Stimulated activated CD8-positive, alpha-beta memory T cell treated with anti-CD3 and anti-CD28 coated beads, Interleukin-4, amount 100 ng/mL, for 1 hour (primary cell): ENCODE measurements around the gene TTLL6.
A peak's percentile ranks its signal among the peaks of the same experiment; 100 is the strongest.
"Not testable (repeated sequence)": the region's sequence is repeated elsewhere in the genome, so short reads cannot be mapped to it uniquely, and the experiment has no call there.

Source experiments
- DNase-seq, 2 donors: peaks; one replicate each; pipeline ENCODE4 v3.0.0-alpha.2; 2020; ENCODE audit warnings: low read depth in 2 of 2, low spot score in 1 of 2

Gene TTLL6

DNA sequence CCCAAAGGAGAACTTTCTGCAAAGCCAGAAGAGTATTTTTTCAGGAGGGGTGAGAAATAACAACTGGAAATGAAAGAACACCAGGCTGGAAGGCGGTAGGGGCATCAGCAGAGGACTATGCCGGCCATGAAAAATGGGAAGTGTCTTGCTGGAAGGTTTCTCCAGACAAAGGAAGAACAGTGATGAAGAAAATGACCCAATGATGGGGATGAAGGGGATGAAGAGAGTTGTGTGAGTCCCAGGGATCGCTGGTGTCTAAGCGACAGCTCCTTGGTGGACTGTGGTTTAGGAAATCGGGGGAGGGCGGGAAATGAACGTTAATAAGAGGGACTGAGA is 623 bp downstream of the TTLL6 start:
- no peak for DNase-seq

DNA sequence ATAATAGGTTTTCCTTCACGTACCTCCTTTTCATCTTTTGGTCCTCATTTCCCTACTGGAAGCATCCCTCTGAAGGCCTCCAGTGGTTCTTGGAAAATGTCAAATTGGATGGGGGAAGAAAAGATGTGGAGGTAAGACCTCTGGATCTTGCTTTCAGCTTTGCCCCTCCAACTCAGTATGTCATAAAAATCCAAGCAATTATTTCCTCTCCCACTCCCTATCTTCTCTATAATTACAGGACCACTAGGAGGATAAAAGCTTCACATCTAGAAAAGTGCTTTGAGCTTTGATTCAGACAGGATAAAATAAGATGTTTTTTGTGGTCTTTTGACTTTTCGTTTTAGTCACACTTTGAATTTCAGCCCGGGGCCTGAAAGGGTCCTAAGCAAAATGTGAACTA is 1.7 kb downstream of the TTLL6 start:
- DNase-seq: no peak

DNA sequence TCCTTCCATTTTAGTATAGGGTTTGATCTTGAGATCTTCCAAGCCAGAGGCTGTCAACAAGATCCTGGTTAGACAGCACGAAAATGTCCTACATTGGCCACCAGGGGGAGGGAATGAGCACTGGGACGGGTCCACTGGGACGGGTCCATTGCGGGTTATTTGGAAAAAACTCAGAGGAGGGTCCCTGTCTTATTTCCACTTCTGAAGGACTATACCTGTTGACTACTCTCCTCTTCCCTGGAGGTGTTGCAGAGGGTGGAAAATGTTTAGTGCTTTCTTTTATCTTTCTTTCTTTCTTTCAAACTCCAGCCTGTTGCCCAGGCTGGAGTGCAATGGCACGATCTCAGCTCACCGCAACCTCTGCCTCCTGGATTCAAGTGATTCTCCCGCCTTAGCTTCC is 2.5 kb downstream of the TTLL6 start:
- peak; percentile 16 to 46 for DNase-seq

DNA sequence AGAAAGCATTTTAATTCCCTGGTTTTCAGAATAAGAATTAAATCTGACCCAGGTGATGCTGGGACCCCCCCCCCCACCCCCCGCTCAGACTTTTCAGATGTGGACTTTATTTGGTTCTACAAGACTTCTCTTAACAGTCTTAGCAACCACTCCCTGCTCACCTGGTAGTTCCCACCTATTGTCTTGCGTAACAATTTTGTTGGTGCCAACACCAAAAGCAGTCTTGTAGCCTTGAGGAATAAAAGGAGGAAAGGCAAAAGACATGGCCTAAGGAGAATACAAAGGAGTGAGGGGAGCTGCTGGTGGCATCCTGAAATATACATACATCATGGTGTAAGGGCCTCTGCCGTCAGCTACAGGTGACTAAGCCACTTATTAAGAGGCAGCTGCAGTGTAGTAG is 5.0 kb downstream of the TTLL6 start:
- no peak for DNase-seq

DNA sequence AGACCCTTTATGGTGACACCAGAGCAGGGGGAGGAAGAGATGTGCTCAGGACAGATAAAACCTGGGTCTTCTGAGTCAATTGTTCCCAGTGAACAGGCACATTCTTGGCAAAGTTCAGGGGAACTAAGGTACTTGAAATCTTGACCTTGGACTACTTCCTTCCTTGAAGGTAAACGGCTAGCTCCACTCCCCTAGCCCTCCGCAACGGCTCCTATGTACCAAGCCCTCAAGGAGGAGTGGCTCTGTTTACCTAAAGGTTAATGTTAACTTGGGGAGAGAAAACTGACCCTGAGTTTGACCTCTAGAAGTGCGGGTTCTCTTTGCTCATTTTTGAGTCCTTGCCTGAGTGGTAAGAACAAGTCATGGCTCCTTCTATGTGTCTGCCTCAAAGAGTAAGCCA is 7.8 kb downstream of the TTLL6 start:
- no peak for DNase-seq

DNA sequence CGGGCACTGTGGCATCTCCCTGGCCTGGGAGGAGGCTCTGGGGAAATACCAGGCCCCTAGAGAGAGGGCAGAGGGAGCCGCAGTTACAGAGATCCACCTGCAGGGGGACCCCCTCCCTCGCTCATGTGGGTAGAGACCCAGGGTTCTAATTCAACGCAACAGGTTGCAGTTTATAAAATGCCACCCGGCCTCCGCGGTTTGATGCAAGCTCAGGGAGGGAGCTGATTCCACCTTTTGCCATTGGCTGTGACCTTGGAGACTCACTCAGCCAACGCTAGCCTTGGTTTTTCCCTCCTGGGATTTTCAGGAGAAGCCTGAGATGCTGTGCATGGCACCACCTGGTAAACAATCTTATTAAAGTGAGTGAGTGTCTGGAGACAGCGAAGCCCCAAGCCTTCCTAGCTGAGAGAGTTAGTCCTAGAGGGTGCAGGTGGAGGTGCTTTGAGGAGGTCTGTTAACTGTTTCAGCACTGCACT is 12.1 kb downstream of the TTLL6 start:
- peak; percentile 37 to 54 for DNase-seq

DNA sequence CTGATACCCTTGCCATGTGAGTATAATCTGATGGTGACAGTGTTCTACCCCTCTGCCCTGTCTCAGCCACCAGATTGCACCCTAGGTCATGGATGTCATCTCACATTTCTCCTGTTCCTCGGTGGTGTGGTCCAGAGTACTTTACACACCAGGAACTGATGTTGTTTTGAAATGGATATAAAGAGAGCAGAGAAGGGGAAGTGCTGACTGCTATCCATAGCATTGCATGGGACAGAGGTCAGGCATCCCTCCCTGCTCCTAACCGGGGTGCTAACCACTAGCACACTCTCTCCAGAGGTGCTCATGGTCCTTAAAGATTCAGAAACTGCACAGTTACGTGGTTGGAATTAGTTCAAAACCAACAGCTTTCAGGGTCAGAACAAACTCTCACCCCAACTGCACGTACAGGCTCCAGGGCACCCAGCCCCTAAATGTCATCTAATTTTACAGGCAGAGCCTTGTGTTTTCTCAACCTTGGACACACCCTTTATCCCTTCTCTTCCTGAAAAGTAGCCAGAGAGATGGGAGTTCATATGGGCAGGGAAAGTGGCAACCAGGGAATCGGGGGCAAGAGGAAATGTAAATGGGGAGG is 16.3 kb downstream of the TTLL6 start:
- DNase-seq: no peak

DNA sequence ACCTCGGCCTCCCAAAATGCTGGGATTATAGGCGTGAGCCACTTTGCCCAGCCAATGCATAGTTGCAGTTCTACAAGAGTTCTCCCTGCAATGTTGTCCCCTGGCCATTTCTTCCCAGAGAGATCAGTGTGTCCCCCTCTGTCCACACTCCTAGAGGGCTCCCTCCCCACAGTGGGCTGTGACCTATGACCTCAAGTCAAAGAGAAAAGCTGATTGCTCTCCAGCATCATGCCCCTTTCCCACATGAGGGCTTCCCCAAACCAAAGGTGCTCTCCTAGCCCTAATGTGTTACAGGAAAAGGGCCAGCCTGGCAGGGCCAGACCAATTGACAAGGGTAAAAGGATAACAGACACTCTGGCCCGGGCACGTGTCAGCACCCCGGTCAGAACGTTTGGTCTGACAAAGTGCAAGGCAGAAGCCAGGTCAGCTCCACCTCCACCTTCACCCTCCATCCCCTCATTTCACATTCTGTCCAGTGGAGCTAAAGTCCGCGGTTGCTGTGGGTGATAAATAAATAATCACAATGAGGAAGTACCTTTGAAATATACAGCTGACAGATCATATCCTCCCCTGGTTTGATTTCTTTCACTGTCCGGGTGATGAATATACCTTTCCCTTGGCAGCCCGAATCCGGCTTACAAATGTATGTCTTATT is 17.8 kb downstream of the TTLL6 start:
- DNase-seq: no peak

DNA sequence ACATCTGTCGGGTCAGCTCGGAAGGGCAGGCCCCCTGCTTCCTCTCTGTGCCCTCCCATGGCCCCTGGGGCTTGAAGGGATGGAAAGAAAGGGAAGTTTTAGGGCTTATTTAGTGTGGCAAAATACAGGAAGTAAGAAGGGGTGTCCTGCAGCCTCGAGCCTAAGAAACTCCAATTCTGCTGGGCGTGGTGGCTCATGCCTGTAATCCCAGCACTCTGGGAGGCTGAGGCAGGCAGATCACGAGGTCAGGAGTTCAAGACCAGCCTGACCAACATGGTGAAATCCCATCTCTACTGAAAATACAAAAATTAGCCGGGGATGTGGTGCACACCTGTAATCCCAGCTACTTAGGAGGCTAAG is 20.9 kb downstream of the TTLL6 start:
- DNase-seq: not testable (repeated sequence)

DNA sequence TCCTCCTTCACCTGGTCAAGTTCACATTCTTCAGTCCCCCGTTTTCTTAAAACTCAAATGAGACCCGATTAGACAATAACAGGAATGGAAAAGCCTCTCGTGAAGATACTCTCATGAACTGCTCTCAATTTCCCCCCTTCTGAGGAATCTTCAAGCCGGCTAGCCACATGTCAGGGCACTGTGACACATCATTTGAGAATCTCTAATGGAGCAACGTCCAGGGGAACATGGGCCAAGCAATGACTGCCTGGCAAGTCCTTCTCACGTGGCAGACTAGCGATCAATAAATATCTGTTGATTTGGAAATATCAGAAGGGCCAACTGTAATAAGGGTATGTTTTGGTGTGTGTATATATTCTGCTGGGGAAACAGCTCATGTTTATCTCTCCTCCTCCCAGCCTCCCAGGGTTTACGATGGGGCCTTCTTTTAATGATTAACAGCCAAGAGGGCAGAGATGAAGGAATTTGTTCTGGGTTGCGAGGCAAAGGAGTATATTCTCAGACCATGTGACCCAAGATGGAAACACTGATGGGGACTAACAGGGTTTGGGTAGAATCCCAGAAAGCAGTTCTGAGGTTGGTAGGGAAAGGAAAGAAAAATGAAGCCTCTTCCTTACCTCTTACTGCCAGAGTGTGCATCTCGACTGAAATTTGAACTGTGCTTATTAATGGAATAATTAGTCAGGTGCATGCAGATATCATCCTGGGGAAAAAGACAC is 21.4 kb downstream of the TTLL6 start:
- no peak for DNase-seq

DNA sequence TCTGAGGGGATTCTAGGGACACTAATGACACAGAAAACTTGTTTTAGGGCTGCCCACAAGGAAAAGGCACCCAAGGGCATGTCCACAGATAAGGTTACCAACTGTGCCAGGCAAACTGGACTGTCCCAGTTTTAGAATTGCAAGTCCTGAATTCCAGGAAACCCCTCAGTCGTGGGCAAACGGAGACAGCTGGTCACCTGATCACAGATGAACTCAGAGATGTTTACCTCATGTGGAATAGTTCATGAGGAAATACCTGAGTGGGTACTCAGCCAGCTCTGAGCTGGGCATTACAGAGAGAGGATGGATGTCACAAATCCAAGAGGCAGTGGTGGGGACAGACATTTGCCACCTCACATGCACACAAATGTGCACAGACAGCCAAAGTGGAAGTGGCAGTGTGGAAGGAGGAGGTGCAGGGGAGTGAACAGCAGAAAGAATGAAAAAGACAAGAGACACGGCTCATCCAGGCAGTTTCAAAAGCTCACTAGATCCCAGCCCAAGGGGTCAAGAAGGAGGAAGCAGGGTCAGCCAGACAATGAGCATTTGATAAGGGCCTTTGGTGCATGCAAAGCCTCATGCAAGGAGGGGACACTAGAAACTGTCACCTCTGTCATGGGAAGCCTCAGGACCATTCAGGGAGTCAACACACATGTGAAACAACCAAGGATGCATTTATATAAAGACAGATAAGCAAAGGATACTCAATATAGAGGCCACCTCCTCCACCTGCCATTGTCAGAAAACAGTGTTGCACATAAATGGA is 24.8 kb downstream of the TTLL6 start:
- no peak for DNase-seq

DNA sequence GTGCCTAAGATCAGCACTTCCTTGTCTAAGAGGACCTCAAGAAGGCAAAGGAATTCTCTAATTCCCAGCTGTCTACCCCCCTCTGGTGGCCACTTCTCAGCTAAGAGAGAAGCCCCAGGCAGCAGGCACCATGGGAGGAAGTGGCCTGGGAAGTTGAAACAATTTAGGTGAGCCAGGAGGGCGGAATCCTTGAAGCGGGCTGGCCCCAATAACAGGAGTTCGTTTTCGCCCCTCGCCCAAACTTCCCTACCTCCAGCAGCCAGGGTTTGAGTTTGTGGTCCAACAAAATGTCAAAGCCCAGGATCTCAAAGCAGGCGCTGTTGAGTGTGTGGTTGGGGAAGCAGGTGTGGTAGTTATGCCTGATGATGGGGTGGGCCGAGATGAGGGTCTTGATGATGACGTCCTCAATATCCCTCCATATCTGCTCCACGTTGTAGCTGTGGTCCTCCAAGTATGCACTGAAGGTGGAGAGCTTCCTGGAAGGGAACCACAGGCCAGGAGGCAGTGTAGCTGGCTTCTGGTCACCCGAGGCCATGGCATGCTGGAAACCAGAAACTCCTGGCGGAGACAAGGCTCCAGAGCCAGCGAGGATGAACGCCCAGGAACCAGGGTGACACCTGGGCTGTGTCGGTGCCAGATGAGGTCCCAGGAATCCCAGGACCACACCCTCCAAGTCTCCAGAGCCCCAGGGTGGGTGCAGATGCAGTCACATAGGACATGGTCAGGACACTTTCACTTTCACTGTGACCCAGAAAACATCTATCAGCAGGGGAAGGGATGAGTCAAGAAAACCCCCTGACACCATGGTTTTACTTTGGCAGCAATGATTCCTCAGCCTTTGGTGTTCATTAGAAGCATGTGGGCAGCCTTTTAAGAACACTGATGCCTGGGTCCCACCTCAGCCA is 25.6 kb downstream of the TTLL6 start:
- DNase-seq: no peak

DNA sequence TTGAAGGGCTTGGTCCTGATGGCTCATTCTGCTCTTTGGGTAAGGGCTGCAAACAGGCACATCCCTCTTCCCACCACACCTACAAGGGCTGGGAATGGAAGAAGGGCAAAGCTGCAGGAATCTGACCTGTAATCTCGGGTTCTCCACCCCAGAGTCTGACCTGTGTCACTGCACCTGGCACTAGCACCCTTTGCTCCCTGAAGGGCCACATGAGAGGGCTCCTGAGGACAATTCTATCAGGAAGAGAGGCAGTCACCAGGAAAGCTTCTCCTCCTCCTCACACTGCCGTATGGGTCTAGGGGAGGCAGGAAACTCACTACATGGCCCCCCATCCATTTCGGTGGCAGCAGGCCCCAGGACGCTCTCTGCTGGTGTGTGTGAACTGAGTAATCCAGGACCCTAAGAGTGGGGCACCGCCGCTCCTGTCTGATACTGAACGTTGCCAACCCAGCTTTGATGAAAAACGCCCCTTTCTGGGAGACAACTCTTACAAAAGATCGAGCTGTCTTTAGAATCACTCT is 26.4 kb downstream of the TTLL6 start:
- no peak for DNase-seq

DNA sequence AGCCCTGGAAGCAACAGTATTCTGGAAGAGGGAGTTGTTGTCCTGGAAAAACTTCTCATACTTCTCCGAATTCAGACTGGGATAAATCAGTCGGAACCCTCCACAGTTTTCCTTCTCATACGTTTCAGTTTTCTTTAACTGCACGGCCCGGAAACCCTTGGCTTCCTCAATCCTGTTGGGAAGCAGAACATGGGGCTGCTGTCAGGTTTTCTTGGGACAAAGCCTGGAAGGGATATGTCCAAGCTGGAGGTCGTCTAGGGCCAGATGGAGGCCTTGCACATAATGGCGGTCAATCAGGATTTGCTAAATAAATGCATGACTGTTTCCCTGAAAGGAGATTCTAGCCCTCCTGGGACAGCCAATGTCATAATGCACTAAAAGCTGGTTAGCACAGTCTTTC is 29.2 kb downstream of the TTLL6 start:
- no peak for DNase-seq

DNA sequence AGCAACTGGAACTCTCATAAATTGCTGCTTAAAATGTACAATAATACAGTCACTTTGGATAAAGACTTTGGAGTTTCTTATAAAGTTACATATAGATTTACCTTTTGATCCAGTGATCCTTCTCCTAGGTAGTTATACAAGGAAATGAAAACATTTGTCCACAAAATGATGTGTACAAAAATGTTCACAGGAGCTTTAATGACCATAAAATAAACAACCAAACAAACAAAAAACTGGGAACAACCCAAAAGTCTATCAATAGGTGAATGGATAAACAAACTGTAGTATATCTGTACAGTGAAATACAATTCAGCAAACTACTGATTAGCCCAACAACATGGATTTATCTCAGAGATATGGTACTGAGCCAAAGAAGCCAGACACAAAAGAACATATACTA is 37.6 kb downstream of the TTLL6 start:
- DNase-seq: no peak

DNA sequence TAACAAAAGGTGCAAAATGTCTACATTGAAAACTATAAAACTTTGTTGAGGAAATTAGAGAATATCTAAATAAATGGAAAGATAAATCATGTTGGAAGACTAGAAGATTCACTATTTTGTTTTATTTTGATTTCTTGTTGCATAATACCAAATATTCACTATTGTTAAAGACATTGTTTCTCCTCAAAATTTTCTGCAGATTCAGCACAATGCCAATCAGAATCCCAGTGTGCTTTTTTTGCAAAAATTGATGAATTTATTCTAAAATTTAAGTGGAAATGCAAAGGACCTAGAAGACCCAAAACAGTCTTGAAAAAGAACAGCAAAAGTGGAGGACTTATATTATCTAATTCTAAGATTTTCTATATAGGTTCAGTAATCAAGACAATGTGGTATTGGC is 40.4 kb downstream of the TTLL6 start:
- no peak for DNase-seq

DNA sequence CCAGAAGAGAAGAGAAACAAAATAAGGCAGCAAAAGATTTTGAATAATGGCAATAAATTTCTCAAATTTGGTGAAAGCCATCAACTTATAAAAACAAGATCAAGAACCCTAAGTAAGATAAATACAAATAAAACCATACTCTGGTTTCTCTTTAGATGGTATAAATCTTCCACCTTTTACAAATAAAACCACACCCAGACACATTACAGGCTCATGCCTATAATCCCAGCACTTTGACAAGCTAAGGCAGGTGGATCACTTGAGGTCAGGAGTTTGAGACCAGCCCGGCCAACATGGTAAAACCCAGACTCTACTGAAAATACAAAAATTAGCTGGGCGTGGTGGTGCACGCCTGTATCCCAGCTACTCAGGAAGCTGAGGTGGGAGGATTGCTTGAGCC is 43.8 kb downstream of the TTLL6 start:
- no peak for DNase-seq

DNA sequence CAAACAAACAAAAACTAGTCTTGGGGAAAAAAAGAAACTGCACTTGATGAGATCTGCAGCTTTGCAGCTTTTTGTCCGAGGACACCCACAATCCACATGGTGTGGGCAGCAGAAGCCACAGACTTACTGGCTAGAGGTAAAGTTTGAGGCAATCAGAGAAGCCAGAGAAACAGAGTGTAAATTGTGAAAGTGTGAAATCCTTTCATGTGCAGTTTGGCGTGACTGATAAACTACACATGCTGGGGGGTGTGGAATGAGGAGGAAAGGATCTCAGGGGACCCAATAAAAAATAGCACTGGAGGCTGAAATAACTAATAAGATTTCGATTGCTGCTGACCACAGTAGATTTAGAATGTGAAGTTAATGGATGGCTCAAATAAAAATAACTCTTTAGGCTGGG is 46.1 kb downstream of the TTLL6 start:
- DNase-seq: no peak

DNA sequence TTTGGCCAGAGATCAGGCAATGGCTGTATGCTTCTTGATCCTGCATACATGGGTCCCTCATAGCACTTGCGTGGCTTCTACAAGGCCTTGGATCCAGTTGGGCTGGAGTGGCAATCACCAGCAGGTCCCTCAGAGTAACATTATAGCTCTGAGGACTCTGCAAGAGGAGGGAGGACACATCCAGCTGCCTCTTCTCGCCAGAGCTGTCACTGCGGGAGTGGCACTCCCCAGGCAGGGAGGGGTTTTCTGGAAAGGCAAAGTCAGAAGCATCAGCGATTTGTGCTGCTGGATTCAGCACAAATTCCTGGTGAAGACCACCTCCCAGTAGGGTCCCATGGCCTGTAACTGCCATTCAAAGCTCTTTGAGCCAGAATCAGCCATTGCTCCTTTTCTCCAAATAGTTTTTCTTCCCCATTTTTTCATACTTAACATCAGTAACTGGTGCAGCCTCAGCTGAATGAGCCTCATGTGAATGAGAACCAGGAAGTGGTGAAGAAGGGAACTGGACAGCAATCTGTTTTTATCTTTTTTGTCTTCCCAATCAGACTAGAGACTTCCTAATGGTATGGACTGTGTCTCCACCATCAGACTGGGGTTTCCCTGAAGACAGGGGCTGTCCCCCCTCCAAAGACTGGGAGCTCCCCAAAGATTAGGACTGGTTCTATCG is 47.9 kb downstream of the TTLL6 start:
- DNase-seq: no peak

DNA sequence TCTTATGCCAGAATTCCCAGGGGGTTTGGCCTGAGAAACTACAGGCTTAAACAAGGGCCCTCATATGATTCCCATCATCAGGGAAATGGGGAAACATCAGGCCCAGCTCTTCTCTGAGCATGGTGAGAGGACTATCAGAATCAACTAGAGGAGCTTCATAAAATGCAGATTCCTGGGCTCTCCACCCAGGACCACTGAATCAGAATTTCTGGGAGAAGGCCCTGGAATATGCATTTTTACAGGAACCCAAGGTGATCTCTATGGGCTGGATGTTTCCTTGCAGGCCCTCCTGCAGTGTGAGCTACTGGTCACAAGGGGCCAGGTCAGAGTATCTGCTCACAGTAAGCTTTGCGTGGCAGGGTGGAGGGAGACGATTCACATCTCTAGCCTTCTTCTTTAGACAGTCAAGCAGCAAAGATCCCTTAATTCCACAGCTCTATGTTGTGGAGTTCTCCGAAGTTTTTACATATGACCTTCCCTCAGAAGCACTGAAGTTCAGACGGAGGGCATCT is 49.7 kb downstream of the TTLL6 start:
- DNase-seq: no peak
